ENCODE results near the gene ANKFN1.

DNA sequence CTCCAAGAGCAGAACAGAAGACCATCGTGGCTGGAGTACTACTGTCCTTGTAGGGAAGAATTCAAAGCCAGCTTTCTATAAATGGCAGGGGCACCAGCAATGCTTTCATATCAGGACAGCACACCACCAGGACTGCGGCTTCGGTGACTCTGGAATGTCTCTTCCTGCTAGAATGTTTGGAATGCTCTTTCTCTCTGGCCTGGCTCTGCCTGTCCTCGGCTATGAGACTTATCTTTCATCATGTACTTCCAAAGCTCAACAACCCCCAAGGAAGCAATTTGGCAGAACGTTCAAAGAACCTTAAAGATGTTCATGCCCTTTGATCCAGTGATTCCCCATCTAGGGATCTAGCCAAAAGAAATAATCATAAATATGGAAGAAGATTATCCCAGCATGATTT lies 387.6 kb downstream of the ANKFN1 start:
- TF ChIP-seq, protein P1, sequence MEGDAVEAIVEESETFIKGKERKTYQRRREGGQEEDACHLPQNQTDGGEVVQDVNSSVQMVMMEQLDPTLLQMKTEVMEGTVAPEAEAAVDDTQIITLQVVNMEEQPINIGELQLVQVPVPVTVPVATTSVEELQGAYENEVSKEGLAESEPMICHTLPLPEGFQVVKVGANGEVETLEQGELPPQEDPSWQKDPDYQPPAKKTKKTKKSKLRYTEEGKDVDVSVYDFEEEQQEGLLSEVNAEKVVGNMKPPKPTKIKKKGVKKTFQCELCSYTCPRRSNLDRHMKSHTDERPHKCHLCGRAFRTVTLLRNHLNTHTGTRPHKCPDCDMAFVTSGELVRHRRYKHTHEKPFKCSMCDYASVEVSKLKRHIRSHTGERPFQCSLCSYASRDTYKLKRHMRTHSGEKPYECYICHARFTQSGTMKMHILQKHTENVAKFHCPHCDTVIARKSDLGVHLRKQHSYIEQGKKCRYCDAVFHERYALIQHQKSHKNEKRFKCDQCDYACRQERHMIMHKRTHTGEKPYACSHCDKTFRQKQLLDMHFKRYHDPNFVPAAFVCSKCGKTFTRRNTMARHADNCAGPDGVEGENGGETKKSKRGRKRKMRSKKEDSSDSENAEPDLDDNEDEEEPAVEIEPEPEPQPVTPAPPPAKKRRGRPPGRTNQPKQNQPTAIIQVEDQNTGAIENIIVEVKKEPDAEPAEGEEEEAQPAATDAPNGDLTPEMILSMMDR (IDR thresholded peaks at IDR 0.05; ENCODE audit: low read length): no peak
- TF ChIP-seq EZH2 (optimal IDR thresholded peaks at IDR 0.05; ENCODE audit: low read depth, low read length) (no peak), EZH2phosphoT487 (IDR thresholded peaks at IDR 0.05; ENCODE audit: low read length) (no peak)

All from MM.1S (cell line).